Fibroblast of skin of right quadriceps (primary cell): ENCODE measurements around the gene KIF26A.
A peak's percentile ranks its signal among the peaks of the same experiment; 100 is the strongest.

Experiments used
- DNase-seq: peaks from one replicate; pipeline ENCODE4 v3.0.0-alpha.2; 2013

Gene KIF26A

GRCh38 chr14:104212206-104213095, 74.1 kb downstream of the KIF26A start:
- no peak for DNase-seq

DNA sequence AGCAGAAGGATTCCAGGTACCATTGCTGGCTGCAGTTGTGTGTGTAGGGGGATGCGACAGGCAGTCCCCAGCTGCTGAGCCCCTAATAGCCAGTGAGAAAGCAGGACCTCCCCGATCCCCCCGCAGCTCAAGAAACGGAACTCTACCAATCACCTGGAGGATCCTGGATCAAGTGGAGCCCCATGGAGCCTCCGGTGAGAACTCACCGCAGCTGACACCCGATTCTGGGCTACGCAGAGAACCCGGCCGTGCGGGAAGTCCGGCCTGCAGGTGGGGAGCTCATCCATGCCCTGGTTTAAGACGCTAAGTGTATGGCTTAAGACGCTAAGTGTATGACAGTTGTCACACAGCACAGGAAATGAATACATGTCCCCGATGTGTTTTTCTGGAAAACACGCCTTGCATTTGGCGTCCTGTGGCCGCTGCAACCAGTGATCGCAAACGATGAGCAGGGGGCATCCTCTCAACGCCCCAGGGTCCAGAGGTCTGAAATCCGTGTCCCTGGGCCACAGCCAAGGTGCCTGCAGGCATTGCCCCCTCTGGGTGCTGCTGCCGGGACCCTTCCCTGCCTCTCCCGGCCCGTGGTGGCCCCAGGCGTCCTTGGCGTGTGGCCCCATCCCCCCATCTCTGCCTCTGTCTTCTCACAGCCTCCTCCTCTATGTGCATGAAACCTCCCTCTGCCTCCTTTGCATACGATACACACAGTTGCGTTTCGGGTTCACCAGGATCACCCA, 75.1 kb downstream of the KIF26A start:
- DNase-seq = no peak

GRCh38 chr14:104214431-104215218, 76.2 kb downstream of the KIF26A start:
- DNase-seq = no peak

GRCh38 chr14:104215706-104216334, 77.4 kb downstream of the KIF26A start:
- no peak for DNase-seq

- DNase-seq = no peak
Observed at GRCh38 chr14:104216457-104216856, 78.1 kb downstream of the KIF26A start.

- DNase-seq = no peak
Observed at GRCh38 chr14:104217486-104218360, 79.3 kb downstream of the KIF26A start.

DNA sequence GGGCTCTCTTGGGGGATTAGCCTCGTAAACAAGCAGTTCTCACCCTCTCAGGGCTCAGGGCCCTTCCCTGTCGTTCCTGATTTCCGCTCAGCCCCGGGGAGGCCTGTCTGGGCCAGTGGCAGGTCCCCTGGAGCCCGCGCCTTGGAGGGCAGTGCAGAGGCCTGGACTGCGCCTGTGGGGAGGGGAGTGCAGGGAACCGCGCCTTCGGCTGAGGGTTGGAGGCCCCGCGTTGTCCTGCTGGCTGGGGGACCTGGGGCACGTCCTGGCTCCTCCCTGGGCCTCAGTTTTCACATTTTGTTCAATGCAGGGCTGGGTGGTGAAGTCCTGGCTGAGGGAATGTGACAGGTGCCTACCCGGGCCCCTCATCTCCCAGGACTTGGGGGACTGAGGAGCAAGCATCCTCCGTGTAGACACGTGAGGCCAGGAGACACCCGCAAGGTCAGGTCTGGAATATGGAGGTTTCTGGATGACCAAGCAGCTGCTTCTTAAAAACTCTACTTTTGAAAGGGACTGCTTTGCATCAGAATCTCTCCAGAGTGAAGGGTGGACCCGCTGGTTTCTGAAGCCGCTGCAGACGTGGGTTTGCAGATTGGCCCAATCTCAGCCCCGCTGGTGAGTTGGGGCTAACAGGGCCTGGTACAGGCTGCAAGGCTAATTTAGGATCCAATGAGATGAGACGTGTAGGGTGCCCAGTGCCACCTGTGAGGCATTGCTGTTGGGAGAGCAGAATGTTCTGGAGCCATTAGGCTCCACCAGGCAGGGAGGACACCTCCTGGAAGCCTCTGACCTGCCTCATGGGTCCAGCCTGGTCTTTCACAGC, 80.2 kb downstream of the KIF26A start:
- DNase-seq = no peak

DNA sequence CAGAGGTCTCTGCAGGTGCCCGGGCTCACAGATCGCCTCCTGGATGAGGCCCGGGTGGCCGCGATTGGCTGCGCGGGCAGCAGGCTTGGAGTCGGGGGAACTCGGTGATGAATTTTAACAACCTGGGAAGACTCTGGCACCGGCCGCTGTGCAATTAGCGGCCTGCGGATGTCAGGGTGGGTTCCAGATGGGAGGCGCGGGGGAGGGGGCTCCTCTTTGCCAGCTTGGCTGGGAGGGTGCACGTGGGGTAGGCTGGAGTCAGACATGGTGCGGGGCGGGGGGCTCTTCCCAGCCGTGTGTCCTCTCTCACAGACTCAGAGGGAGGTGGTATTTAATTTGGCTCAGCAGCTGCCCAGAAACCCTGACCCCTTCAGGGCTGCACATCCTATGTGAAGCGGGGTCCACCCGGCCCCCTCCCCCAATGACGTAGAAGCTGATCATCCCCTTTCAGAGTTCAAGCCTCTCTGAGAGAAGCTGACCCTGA, 81.4 kb downstream of the KIF26A start:
- no peak for DNase-seq

- DNase-seq = no peak
Observed at GRCh38 chr14:104220215-104221070, 82.1 kb downstream of the KIF26A start.

- DNase-seq = no peak
Observed at GRCh38 chr14:104221071-104221625, 82.8 kb downstream of the KIF26A start.

- no peak for DNase-seq
Observed at GRCh38 chr14:104221636-104222369, 83.4 kb downstream of the KIF26A start.

- DNase-seq = no peak
Observed at GRCh38 chr14:104222396-104223036, 84.1 kb downstream of the KIF26A start.

DNA sequence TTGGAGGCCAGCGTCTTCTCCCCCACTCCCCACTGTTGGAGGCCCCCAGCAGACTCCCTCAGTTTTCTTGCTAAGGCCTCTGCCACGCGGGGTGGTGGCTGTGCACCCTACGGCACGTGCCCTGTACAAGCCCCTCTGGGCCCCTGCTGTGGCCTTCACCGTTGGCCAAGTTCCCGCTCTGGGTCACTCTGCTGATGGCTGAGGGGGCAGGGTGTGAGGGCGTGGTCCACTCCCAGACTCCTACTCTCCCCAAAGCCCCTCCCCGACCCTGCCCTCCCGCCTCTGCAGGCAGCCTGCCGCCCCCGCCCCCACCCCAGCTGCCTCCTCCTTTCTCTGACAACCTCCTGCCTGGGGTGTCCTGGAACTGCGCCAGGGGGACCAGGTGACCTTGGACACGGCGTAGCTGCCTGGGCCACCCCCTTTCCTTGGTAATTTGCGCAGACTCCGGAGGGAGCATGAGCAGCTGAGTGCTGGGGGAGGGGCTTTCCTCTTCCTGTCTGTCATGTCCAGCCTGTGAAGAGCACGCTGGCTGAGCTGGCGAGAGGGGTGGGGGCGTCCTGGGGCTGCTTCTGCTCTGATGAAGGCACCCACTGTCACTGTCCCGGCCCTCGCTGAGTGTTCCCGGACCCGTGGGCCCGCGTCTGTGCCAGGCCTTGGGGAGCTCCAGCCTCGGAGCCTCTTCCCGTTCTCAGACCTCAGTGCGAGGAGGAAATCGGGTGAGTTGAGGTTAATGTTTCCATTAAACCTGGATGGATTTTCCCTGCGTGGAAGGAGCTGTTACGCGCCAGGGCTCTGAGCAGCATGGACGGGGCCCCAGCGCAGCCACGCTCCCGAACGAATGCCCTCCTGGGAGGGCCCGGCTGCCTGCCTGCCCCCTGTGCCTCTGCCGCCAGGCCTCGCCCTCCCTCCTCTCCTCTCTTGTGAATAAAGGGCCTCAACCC, 85.0 kb downstream of the KIF26A start:
- DNase-seq = peak; percentile 9

- DNase-seq = peak; percentile 2
Observed at GRCh38 chr14:104224131-104224505, 85.7 kb downstream of the KIF26A start.

DNA sequence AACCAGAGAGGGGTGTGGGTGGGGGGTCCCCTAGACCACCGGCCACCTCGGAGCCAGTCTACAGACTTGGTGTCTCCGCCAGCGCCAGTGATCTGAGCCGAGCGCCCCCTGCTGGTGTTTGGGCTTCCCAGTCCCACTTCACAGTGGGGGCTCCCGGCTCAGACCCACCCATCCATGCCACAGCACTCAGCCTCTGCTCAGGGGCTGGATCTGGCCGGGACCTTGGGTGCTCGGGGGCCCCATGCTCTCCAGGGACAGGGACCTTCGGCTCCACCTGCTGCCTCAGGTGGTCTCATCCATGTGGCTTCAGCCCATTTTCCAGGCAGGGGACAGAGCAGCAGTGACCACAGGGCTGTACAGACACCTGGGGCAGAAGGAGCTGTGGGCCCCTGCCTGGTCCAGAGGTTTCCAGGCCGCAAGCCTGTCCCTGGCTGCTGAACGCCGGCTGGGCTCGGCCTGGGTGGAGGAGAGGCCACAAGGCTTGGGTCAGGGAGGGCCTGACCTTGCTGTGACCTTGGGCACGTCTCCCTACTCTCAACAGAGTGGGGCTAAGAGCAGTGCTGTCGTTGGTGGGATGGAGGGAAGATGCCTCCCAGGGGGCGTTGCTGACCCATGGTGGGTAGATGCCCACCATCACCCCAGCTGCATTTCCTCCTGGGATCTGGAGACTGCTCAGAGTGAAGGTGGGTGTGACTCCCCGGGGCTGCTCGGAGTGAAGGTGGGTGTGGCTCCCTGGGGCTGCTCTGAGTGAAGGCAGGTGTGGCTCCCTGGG, 86.3 kb downstream of the KIF26A start:
- no peak for DNase-seq
